ELR (cell line): ENCODE data around the gene FCHSD2.

Experiments used
- DNase-seq: peaks from one replicate; pipeline ENCODE4 v3.0.0-alpha.2; 2015; ENCODE audit warnings: low read depth

FCHSD2 gene

GRCh38 chr11:73142128-73142377, at the start of gene FCHSD2:
FCHSD2 (minus strand) TSS chr11:73142318; CDS start chr11:73141877, 441 bp downstream.
- no peak for DNase-seq

- DNase-seq, result no peak
These were observed 49.0 kb upstream of the FCHSD2 start for GRCh38 chr11:73191151-73191550.

DNA sequence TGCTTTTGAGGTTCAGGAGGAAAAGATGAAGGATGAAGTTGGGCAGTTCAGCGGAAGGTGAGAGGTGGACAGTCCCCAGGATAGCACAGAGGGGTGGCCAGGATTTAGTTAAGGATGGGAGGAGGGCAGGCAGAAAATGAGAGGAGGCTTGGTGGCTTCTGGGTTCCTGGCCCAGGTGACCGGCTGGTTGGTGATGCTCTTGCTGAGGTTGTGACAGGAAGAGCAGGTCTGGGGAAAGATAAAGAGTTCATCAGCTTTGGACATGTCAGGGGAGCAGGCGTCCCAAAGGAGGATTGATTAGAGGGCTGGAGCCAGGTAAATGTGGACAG, 48.4 kb upstream of the FCHSD2 start:
- DNase-seq, result no peak

- no peak for DNase-seq
These were observed 47.8 kb upstream of the FCHSD2 start for GRCh38 chr11:73189723-73190556.

DNA sequence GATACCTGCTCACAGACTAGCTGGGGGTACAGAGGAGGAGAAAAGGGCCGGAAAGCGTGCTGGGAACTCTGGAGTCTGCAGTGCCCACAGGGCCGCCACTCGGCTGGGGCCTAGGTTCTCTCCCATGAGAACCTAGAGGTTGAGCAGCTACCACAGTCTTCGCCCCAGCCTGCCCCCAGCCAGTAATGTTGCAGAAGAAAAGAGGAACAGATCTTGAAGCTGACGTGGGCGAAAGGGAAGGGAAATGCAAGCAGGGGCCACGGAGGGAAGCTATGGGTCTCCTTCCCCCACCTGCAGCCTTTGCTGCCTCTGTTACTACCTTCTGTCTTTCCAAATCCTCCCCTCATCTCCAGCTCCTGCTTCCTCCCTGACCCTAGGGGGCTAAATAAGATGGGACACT, 47.2 kb upstream of the FCHSD2 start:
- no peak for DNase-seq

- no peak for DNase-seq
These were observed 46.2 kb upstream of the FCHSD2 start for GRCh38 chr11:73188301-73188700.

- no peak for DNase-seq
These were observed 45.7 kb upstream of the FCHSD2 start for GRCh38 chr11:73187854-73188253.

GRCh38 chr11:73186886-73187285, 44.8 kb upstream of the FCHSD2 start:
- no peak for DNase-seq

- DNase-seq, result no peak
These were observed 44.3 kb upstream of the FCHSD2 start for GRCh38 chr11:73186294-73186850.

GRCh38 chr11:73185680-73186293, 43.7 kb upstream of the FCHSD2 start:
- DNase-seq, result peak; percentile 92

- DNase-seq, result peak; percentile 75
These were observed 43.0 kb upstream of the FCHSD2 start for GRCh38 chr11:73184953-73185671.

- no peak for DNase-seq
These were observed 40.8 kb upstream of the FCHSD2 start for GRCh38 chr11:73182824-73183321.

DNA sequence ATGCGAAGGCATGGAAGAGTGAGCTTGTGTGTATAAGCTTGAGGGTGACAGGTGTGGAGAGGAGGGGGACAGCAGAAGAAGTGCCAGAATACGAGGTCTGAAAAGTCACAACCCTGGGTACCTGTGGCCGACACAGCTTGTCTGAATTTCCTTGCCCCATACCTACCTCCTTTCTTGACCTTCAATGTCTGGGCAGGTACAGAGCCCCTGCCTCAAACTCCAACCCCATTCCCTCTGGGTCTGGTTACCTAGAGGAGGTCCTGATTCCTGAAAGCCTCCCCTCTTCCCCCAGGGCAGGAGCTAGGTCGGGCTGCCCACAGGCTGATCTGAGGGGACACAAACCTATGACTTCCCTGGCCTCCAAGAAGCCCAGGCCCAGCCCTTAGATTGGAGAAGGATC, 36.6 kb upstream of the FCHSD2 start:
- DNase-seq, result no peak

GRCh38 chr11:73177778-73178539, 35.8 kb upstream of the FCHSD2 start:
- peak; percentile 86 for DNase-seq

GRCh38 chr11:73177380-73177777, 35.3 kb upstream of the FCHSD2 start:
- DNase-seq, result peak; percentile 44

DNA sequence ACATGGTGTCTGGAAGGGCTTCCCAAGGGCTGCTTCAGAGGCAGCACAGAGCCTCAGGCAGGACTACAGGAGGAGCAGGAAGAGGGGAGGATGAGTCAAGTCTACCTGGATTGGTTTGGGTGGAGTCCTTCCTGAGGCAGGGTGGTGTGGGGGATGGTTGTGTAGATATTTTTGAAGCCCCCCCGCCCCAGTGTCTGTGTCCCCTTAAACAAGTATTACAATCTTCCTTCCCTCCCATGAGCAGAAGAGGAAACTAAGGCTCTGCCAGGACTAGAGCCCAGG, 34.7 kb upstream of the FCHSD2 start:
- no peak for DNase-seq

GRCh38 chr11:73176145-73176873, 34.2 kb upstream of the FCHSD2 start:
- no peak for DNase-seq

- DNase-seq, result no peak
These were observed 33.5 kb upstream of the FCHSD2 start for GRCh38 chr11:73175551-73176144.

- DNase-seq, result no peak
These were observed 32.3 kb upstream of the FCHSD2 start for GRCh38 chr11:73174495-73174791.

GRCh38 chr11:73173755-73174494, 31.8 kb upstream of the FCHSD2 start:
- DNase-seq, result no peak
